ENCODE results near the gene AMOT.

Gene AMOT

GRCh38 chrX:112826023-112826422 is 14.6 kb downstream of the AMOT start:
- Histone ChIP-seq H3K27me3 (ENCODE audit: insufficient read depth, low read length, poor library complexity, severe bottlenecking) (no peaks in the 10 kb centered on the region), H3K79me2 (ENCODE audit: insufficient read depth, low read length) (no peaks in the 10 kb centered on the region)

GRCh38 chrX:112822892-112823291 is 17.7 kb downstream of the AMOT start:
- no peak overlapping the region for H3K4me3 ChIP-seq (ENCODE audit: low read length, poor library complexity, severe bottlenecking)
- no peaks in the 10 kb centered on the region for H3K9me3 ChIP-seq (ENCODE audit: insufficient read depth, low read depth, low read length)
- TF ChIP-seq CTCF (conservative IDR thresholded peaks at IDR 0.05; ENCODE audit: low read length) (no peak), EZH2phosphoT487 (IDR thresholded peaks at IDR 0.05; ENCODE audit: borderline replicate concordance) (no peak)

More at GRCh38 chrX:112826023-112826422, 14.6 kb downstream of the AMOT start:
- Histone ChIP-seq H3K9ac (ENCODE audit: low read depth, low read length, poor library complexity, severe bottlenecking) (no peak overlapping the region), H3K9me3 (ENCODE audit: insufficient read depth, low read depth, low read length) (no peaks in the 10 kb centered on the region), H3K4me1 (ENCODE audit: insufficient read depth, low read length, poor library complexity, severe bottlenecking) (peaks cover 1% of the 10 kb centered on the region), H3K4me2 (ENCODE audit: low read depth, low read length, poor library complexity, severe bottlenecking) (no peak overlapping the region), H2AFZ (ENCODE audit: low read length) (no peak overlapping the region), H3K4me3 (ENCODE audit: low read length, poor library complexity, severe bottlenecking) (no peak overlapping the region), H3K9me2 (replicated peaks; ENCODE audit: low read depth, low read length) (no peaks in the 10 kb centered on the region), H4K20me1 (ENCODE audit: insufficient read depth, low read length, poor library complexity, severe bottlenecking) (no peaks in the 10 kb centered on the region), H3F3A (ENCODE audit: low read depth) (no peaks in the 10 kb centered on the region), H3K36me3 (ENCODE audit: insufficient read depth, low read length) (peaks cover 5% of the 10 kb centered on the region; the same call in 1 of the 2 replicates)
- TF ChIP-seq CTCF (conservative IDR thresholded peaks at IDR 0.05; ENCODE audit: low read length) (no peak), EZH2phosphoT487 (IDR thresholded peaks at IDR 0.05; ENCODE audit: borderline replicate concordance) (no peak)

GRCh38 chrX:112820364-112821268 is 20.0 kb downstream of the AMOT start:
- Histone ChIP-seq H2AFZ (ENCODE audit: low read length) (no peak overlapping the region), H3K9me2 (replicated peaks; ENCODE audit: low read depth, low read length) (no peaks in the 10 kb centered on the region), H3K9ac (ENCODE audit: low read depth, low read length, poor library complexity, severe bottlenecking) (no peak overlapping the region), H3K9me3 (ENCODE audit: insufficient read depth, low read depth, low read length) (no peaks in the 10 kb centered on the region), H4K20me1 (ENCODE audit: insufficient read depth, low read length, poor library complexity, severe bottlenecking) (no peaks in the 10 kb centered on the region), H3K4me1 (ENCODE audit: insufficient read depth, low read length, poor library complexity, severe bottlenecking) (peaks cover 15% of the 10 kb centered on the region), H3K36me3 (ENCODE audit: insufficient read depth, low read length) (no peaks in the 10 kb centered on the region; the same call in 1 of the 2 replicates), H3K4me3 (ENCODE audit: low read length, poor library complexity, severe bottlenecking) (no peak overlapping the region), H3K79me2 (ENCODE audit: insufficient read depth, low read length) (no peaks in the 10 kb centered on the region), H3K4me2 (ENCODE audit: low read depth, low read length, poor library complexity, severe bottlenecking) (peak overlapping the region; percentile 32), H3F3A (ENCODE audit: low read depth) (no peaks in the 10 kb centered on the region), H3K27me3 (ENCODE audit: insufficient read depth, low read length, poor library complexity, severe bottlenecking) (no peaks in the 10 kb centered on the region)
- no peak for TF ChIP-seq CTCF (conservative IDR thresholded peaks at IDR 0.05; ENCODE audit: low read length)
- TF ChIP-seq EZH2phosphoT487 (IDR thresholded peaks at IDR 0.05; ENCODE audit: borderline replicate concordance): no peak

More at GRCh38 chrX:112822892-112823291, 17.7 kb downstream of the AMOT start:
- H3F3A ChIP-seq (ENCODE audit: low read depth): no peaks in the 10 kb centered on the region
- no peak overlapping the region for H2AFZ ChIP-seq (ENCODE audit: low read length)
- no peaks in the 10 kb centered on the region; the same call in 1 of the 2 replicates for H3K36me3 ChIP-seq (ENCODE audit: insufficient read depth, low read length)
- H3K4me1 ChIP-seq (ENCODE audit: insufficient read depth, low read length, poor library complexity, severe bottlenecking): peaks cover 15% of the 10 kb centered on the region
- no peaks in the 10 kb centered on the region for H3K9me2 ChIP-seq (replicated peaks; ENCODE audit: low read depth, low read length)
- H3K4me2 ChIP-seq (ENCODE audit: low read depth, low read length, poor library complexity, severe bottlenecking): no peak overlapping the region
- no peaks in the 10 kb centered on the region for H4K20me1 ChIP-seq (ENCODE audit: insufficient read depth, low read length, poor library complexity, severe bottlenecking)
- H3K79me2 ChIP-seq (ENCODE audit: insufficient read depth, low read length): no peaks in the 10 kb centered on the region
- H3K27me3 ChIP-seq (ENCODE audit: insufficient read depth, low read length, poor library complexity, severe bottlenecking): no peaks in the 10 kb centered on the region
- H3K9ac ChIP-seq (ENCODE audit: low read depth, low read length, poor library complexity, severe bottlenecking): no peak overlapping the region

Measured in Loucy (cell line).